ENCODE data around the gene DAP. TPM values are rescaled to one million over a fixed set of nuclear protein-coding genes. Genes with fewer than 3 reads are reported as not detected.

Gene DAP
- total and polyA plus RNA-seq, 2 of the 4 experiments (the other 2 are of a cell fraction), result 49.6 to 189 TPM

DNA sequence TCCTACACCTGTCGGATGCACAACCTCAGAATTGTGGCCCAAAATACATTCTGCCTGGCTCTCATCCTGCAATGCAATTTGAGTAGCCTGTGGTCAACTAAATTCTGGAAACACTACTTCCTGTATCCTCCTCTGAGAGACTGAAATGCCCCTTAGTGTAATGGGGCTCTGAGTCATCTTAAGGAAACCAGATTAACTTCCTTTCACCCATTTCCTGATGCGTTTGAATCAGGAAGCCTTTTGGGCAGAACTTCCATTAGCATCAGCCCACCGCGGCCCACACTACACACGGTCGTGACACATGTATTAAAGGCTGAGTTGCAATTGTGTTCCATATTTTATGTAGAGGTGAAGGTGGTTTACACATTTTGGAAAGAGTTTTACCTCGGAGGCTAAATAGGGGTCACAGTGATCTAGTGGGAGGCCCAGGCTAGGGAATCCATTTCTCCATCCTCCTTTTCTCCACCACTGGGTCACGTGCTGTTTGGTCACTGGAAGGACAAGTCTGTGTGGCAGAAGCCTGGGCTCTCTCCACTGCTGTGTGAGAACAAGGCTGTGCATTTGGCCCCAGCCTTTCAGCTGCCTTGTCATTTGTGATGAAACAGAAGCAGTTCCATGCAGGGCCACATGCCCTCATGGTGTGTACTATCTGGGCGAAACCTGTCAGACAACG, 55.9 kb downstream of the DAP start:
- peaks cover 46 to 95% of the 10 kb centered on the region in 2 experiments for H3K79me1 ChIP-seq (ENCODE audit: low read depth in 1 of 2, low read length in 2 of 2)
- H3K56ac ChIP-seq (ENCODE audit: extremely low read depth, insufficient read depth, low read length), result no peak overlapping the region; the same call in 1 of the 2 replicates
- no peak overlapping the region for H2AFZ ChIP-seq (replicated peaks; ENCODE audit: low read length, poor library complexity)
- ChIA-PET POLR2A (ENCODE audit: unreplicated experiment) (no interaction called here), CTCF (no interaction called here)
- peak overlapping the region; percentile 54 for H2BK20ac ChIP-seq (ENCODE audit: low read depth, low read length)
- dilution Hi-C loops (cut with HindIII; ENCODE audit: low sequenced_read_pairs, unreplicated experiment) (no loop called here), in situ Hi-C loops (cut with MboI; ENCODE audit: low sequenced_read_pairs) (loop anchor here (10.0 kb wide), 1 partner anchor 130 kb away; no protein-coding TSS in a partner anchor), intact Hi-C loops (cut with micrococcal nuclease) (loop anchor here (5.0 kb wide), 1 partner anchor 197 kb away; no protein-coding TSS in a partner anchor)
- ATAC-seq (ENCODE audit: low read depth), result 0 out of 2 replicates have a peak, but pooled peaks have one; percentile 2
- H4K5ac ChIP-seq (ENCODE audit: low read depth, low read length), result 0 out of 2 replicates have a peak overlapping the region, but pooled peaks have one; percentile 6
- peak overlapping the region; percentile 36; the same call in 1 of the 2 replicates for H3K27ac ChIP-seq (ENCODE audit: insufficient read depth, low read length)
- no TSS peak for BruUV-seq (replicated peaks)
- no peak overlapping the region for H3K18ac ChIP-seq (ENCODE audit: low read depth, low read length)
- H4K20me1 ChIP-seq (ENCODE audit: insufficient read depth, low read length), result peaks cover 29% of the 10 kb centered on the region
- peak overlapping the region; percentile 87 for H2AK5ac ChIP-seq (ENCODE audit: low read depth, low read length)
- no peak overlapping the region for H2AK9ac ChIP-seq (replicated peaks; ENCODE audit: low read depth, low read length, poor library complexity)
- peak overlapping the region; percentile 34 for H2BK5ac ChIP-seq (ENCODE audit: low read depth, low read length, poor library complexity, severe bottlenecking)
- H2BK15ac ChIP-seq (ENCODE audit: low read depth, low read length), result peak overlapping the region; percentile 42; the same call in 1 of the 3 replicates
- peaks cover 60% of the 10 kb centered on the region for H3K9me1 ChIP-seq (ENCODE audit: insufficient read depth, low read length)
- TF ChIP-seq CHD1 (IDR thresholded peaks at IDR 0.05; ENCODE audit: low read depth, low read length) (no peak), BHLHE40 (IDR thresholded peaks at IDR 0.05; ENCODE audit: low read depth, low read length) (no peak), SMC3 (IDR thresholded peaks at IDR 0.05; ENCODE audit: low read depth, low read length) (no peak), FOS (IDR thresholded peaks at IDR 0.05; ENCODE audit: low read depth, low read length) (peak; percentile 24; the same call in 1 of the 2 replicates)
- TF ChIP-seq, protein P1, sequence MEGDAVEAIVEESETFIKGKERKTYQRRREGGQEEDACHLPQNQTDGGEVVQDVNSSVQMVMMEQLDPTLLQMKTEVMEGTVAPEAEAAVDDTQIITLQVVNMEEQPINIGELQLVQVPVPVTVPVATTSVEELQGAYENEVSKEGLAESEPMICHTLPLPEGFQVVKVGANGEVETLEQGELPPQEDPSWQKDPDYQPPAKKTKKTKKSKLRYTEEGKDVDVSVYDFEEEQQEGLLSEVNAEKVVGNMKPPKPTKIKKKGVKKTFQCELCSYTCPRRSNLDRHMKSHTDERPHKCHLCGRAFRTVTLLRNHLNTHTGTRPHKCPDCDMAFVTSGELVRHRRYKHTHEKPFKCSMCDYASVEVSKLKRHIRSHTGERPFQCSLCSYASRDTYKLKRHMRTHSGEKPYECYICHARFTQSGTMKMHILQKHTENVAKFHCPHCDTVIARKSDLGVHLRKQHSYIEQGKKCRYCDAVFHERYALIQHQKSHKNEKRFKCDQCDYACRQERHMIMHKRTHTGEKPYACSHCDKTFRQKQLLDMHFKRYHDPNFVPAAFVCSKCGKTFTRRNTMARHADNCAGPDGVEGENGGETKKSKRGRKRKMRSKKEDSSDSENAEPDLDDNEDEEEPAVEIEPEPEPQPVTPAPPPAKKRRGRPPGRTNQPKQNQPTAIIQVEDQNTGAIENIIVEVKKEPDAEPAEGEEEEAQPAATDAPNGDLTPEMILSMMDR (conservative IDR thresholded peaks at IDR 0.05; ENCODE audit: low read depth, low read length), result no peak
- TF ChIP-seq, protein P2, sequence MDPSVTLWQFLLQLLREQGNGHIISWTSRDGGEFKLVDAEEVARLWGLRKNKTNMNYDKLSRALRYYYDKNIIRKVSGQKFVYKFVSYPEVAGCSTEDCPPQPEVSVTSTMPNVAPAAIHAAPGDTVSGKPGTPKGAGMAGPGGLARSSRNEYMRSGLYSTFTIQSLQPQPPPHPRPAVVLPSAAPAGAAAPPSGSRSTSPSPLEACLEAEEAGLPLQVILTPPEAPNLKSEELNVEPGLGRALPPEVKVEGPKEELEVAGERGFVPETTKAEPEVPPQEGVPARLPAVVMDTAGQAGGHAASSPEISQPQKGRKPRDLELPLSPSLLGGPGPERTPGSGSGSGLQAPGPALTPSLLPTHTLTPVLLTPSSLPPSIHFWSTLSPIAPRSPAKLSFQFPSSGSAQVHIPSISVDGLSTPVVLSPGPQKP (IDR thresholded peaks at IDR 0.05; ENCODE audit: borderline replicate concordance, low read depth, low read length), result no peak
- peak overlapping the region; percentile 22 to 76; a peak in 3 of 4 replicates for H4K8ac ChIP-seq (ENCODE audit: low read depth in 2 of 2, low read length in 2 of 2)
- DNase-seq, result peak; percentile 86
- H3K9ac ChIP-seq (ENCODE audit: low read depth, low read length), result no peak overlapping the region
- no peak overlapping the region for H3K4me3 ChIP-seq (ENCODE audit: insufficient read depth, low read depth, low read length)
- peak overlapping the region; percentile 32; the same call in 1 of the 2 replicates for H4K91ac ChIP-seq (ENCODE audit: insufficient read depth, low read depth, low read length)
- H3K4ac ChIP-seq (ENCODE audit: low read depth, low read length), result peak overlapping the region; percentile 88
- H3K4me1 ChIP-seq (ENCODE audit: control insufficient read depth, insufficient read depth, low read length), result peaks cover 39% of the 10 kb centered on the region
- H2BK120ac ChIP-seq (ENCODE audit: low read depth, low read length), result peak overlapping the region; percentile 67
- no peaks in the 10 kb centered on the region for H3K9me3 ChIP-seq (ENCODE audit: control insufficient read depth, insufficient read depth, low read length)
- H3K36me3 ChIP-seq (ENCODE audit: control insufficient read depth, insufficient read depth, low read length), result peaks cover 7% of the 10 kb centered on the region
- H3K27me3 ChIP-seq (ENCODE audit: control insufficient read depth, insufficient read depth, low read length), result no peaks in the 10 kb centered on the region
- H3K23ac ChIP-seq (ENCODE audit: low read depth, low read length), result no peak overlapping the region; the same call in 1 of the 2 replicates
- H3K14ac ChIP-seq (replicated peaks; ENCODE audit: low read depth, low read length), result peak overlapping the region; percentile 59
- WGBS, 2 experiments (ENCODE audit: extremely low coverage in 2 of 2, insufficient read length in 1 of 2), result no CpG with 5 or more reads among the region's 10 CpGs
- no peak overlapping the region for H3K4me2 ChIP-seq (ENCODE audit: low read depth, low read length)
